Measurements from ENCODE around the gene ZG16.
"Not testable (repeated sequence)": the region's sequence is repeated elsewhere in the genome, so short reads cannot be mapped to it uniquely, and the experiment has no call there.

Gene ZG16

DNA sequence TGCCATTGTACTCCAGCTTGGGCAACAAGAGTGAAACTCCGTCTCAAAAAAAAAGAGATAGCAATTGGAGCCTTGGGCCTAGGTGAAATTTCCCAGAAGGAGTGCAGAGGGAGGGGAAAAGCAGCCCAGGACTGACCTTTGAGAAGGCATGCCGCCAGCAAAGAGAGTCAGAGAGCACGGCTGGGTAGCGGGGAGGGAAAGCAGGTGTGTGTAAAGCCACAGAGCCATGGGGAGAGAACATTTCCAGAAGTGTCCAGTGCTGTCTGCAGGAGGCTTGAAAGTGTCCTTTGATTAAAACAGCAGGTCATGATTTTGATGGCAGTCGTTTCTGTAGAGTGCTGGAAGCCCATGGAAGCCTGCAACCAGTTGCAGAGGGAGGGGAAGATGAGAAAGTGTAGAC lies 40.3 kb upstream of the ZG16 start:
- no peak overlapping the region for H3K4me3 ChIP-seq (ENCODE audit: insufficient read length, low read depth)
- no peak overlapping the region for H3K9ac ChIP-seq (ENCODE audit: insufficient read length, low read depth)
- H3K9me3 ChIP-seq (ENCODE audit: insufficient read depth, low read length) = no peaks in the 10 kb centered on the region
- no peak for DNase-seq (ENCODE audit: low read depth, low spot score)
- peaks cover 3% of the 10 kb centered on the region for H3K4me1 ChIP-seq (ENCODE audit: insufficient read depth, insufficient read length)
- no peaks in the 10 kb centered on the region for H3K27me3 ChIP-seq (ENCODE audit: insufficient read depth, insufficient read length)
- H3K36me3 ChIP-seq (ENCODE audit: insufficient read depth, insufficient read length, low read length) = peaks cover 41% of the 10 kb centered on the region
- TF ChIP-seq SUZ12 (IDR thresholded peaks at IDR 0.05; ENCODE audit: extremely low read depth, insufficient read depth, insufficient read length) (no peak), YY1 (IDR thresholded peaks at IDR 0.05; ENCODE audit: insufficient read depth, insufficient read length) (no peak), ZNF274 (IDR thresholded peaks at IDR 0.05; ENCODE audit: low read depth, low read length) (no peak)

DNA sequence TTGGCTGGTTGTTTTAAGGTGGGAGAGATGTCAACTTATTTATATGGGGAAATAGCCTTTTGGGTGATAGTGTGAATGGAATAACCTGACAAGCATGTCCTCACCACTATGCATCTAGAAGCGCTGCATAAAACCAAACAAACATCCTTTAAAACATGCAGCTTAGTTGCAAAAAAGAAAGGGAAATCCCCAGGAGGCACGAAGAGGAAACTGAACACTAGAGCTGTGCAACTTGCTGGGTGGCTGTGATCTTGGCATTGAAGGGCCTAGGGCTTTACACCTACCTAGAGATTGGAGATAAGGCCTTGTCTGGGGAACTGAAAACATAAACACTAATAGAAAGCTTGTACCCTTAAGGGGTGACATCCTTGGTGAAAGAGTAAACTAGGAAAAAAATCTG lies 39.5 kb upstream of the ZG16 start:
- DNase-seq (ENCODE audit: low read depth, low spot score) = no peak
- Histone ChIP-seq H3K36me3 (ENCODE audit: insufficient read depth, insufficient read length, low read length) (peaks cover 35% of the 10 kb centered on the region), H3K4me1 (ENCODE audit: insufficient read depth, insufficient read length) (peaks cover 3% of the 10 kb centered on the region), H3K9me3 (ENCODE audit: insufficient read depth, low read length) (no peaks in the 10 kb centered on the region), H3K4me3 (ENCODE audit: insufficient read length, low read depth) (no peak overlapping the region), H3K27me3 (ENCODE audit: insufficient read depth, insufficient read length) (no peaks in the 10 kb centered on the region), H3K9ac (ENCODE audit: insufficient read length, low read depth) (no peak overlapping the region)
- TF ChIP-seq ZNF274 (IDR thresholded peaks at IDR 0.05; ENCODE audit: low read depth, low read length) = no peak
- no peak for TF ChIP-seq YY1 (IDR thresholded peaks at IDR 0.05; ENCODE audit: insufficient read depth, insufficient read length)
- TF ChIP-seq SUZ12 (IDR thresholded peaks at IDR 0.05; ENCODE audit: extremely low read depth, insufficient read depth, insufficient read length) = no peak

GRCh38 chr16:29739927-29740629 lies 38.0 kb upstream of the ZG16 start:
- H3K4me3 ChIP-seq (ENCODE audit: insufficient read length, low read depth); H3K9me3 ChIP-seq (ENCODE audit: insufficient read depth, low read length); H3K9ac ChIP-seq (ENCODE audit: insufficient read length, low read depth); H3K27me3 ChIP-seq (ENCODE audit: insufficient read depth, insufficient read length); DNase-seq (ENCODE audit: low read depth, low spot score); H3K4me1 ChIP-seq (ENCODE audit: insufficient read depth, insufficient read length): not testable (repeated sequence)
- peaks cover 25% of the 10 kb centered on the region for H3K36me3 ChIP-seq (ENCODE audit: insufficient read depth, insufficient read length, low read length)

DNA sequence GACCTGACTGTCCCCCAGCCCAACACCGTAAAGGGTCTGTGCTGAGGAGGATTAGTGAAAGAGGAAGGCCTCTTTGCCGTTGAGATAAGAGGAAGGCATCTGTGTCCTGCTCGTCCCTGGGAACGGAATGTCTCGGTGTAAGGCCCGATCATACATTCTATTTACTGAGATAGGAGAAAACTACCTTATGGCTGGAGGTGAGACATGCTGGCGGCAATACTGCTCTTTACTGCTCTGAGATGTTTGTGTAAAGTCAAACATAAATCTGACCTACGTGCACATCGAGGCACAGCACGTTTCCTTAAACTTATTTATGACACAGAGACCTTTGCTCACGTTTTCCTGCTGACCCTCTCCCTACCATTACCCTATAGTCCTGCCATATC lies 37.4 kb upstream of the ZG16 start:
- not testable (repeated sequence) for DNase-seq (ENCODE audit: low read depth, low spot score); H3K9ac ChIP-seq (ENCODE audit: insufficient read length, low read depth); H3K4me3 ChIP-seq (ENCODE audit: insufficient read length, low read depth); H3K27me3 ChIP-seq (ENCODE audit: insufficient read depth, insufficient read length); H3K9me3 ChIP-seq (ENCODE audit: insufficient read depth, low read length)
- Histone ChIP-seq H3K4me1 (ENCODE audit: insufficient read depth, insufficient read length) (peaks cover 11% of the 10 kb centered on the region), H3K36me3 (ENCODE audit: insufficient read depth, insufficient read length, low read length) (peaks cover 24% of the 10 kb centered on the region)

DNA sequence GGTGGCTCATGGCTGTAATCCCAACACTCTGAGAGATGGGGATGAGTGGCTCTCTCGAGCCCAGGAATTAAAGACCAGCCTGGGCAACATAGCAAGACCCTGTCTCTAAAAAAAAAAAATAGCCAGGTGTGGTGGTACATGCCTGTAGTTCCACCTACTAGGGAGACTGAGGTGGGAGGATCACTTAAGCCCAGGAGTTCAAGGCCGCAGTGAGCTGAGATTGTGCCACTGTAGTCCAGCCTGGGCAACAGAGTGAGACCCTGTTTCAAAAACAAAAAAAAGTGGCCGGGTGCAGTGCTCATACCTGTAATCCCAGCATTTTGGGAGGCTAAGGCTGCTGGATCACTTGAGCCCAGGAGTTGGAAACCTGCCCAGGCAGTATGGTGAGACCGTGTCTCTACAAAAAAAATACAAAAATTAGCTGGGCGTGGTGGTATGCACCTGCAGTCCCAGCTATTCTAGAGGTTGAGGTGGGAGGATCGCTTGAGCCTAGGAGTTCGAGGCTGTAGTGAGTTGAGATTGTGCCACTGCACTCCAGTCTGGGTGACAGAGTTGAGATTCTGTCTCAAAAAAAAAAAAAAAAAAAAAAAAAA lies 35.3 kb upstream of the ZG16 start:
- H3K9me3 ChIP-seq (ENCODE audit: insufficient read depth, low read length) = peaks cover 14% of the 10 kb centered on the region; the same call in 1 of the 2 replicates
- no peak for DNase-seq (ENCODE audit: low read depth, low spot score)
- H3K27me3 ChIP-seq (ENCODE audit: insufficient read depth, insufficient read length) = no peaks in the 10 kb centered on the region
- no peak overlapping the region for H3K4me3 ChIP-seq (ENCODE audit: insufficient read length, low read depth)
- H3K36me3 ChIP-seq (ENCODE audit: insufficient read depth, insufficient read length, low read length) = peaks cover 9% of the 10 kb centered on the region
- H3K9ac ChIP-seq (ENCODE audit: insufficient read length, low read depth) = no peak overlapping the region
- peaks cover 10% of the 10 kb centered on the region for H3K4me1 ChIP-seq (ENCODE audit: insufficient read depth, insufficient read length)
- TF ChIP-seq SUZ12 (IDR thresholded peaks at IDR 0.05; ENCODE audit: extremely low read depth, insufficient read depth, insufficient read length) (no peak), YY1 (IDR thresholded peaks at IDR 0.05; ENCODE audit: insufficient read depth, insufficient read length) (no peak), ZNF274 (IDR thresholded peaks at IDR 0.05; ENCODE audit: low read depth, low read length) (no peak)

DNA sequence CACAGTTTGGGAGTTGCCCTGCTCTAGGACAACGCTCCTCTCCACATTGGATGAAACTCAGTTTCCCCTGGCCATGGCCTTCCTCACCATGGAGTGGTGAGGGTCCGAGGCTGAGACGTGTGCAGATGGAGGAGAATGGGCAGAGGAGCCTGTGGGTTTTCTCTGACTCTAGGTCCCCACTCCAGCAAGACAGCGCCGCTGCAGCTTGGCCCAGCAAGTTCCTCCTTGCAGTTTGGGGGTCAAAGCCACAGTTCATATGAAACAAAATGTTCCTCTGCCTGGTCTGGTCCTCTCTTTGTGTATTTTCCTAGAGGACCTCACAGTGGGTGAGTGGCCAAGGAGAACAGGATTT lies 34.6 kb upstream of the ZG16 start:
- no peak for DNase-seq (ENCODE audit: low read depth, low spot score)
- Histone ChIP-seq H3K4me1 (ENCODE audit: insufficient read depth, insufficient read length) (peaks cover 10% of the 10 kb centered on the region), H3K36me3 (ENCODE audit: insufficient read depth, insufficient read length, low read length) (peaks cover 8% of the 10 kb centered on the region), H3K9ac (ENCODE audit: insufficient read length, low read depth) (no peak overlapping the region), H3K9me3 (ENCODE audit: insufficient read depth, low read length) (peaks cover 20% of the 10 kb centered on the region; the same call in 1 of the 2 replicates), H3K27me3 (ENCODE audit: insufficient read depth, insufficient read length) (no peaks in the 10 kb centered on the region), H3K4me3 (ENCODE audit: insufficient read length, low read depth) (no peak overlapping the region)
- no peak for TF ChIP-seq SUZ12 (IDR thresholded peaks at IDR 0.05; ENCODE audit: extremely low read depth, insufficient read depth, insufficient read length)
- no peak for TF ChIP-seq YY1 (IDR thresholded peaks at IDR 0.05; ENCODE audit: insufficient read depth, insufficient read length)
- TF ChIP-seq ZNF274 (IDR thresholded peaks at IDR 0.05; ENCODE audit: low read depth, low read length) = no peak

- DNase-seq (ENCODE audit: low read depth, low spot score) = no peak
- Histone ChIP-seq H3K4me1 (ENCODE audit: insufficient read depth, insufficient read length) (peaks cover 10% of the 10 kb centered on the region), H3K27me3 (ENCODE audit: insufficient read depth, insufficient read length) (no peaks in the 10 kb centered on the region), H3K9ac (ENCODE audit: insufficient read length, low read depth) (peak overlapping the region; percentile 26), H3K36me3 (ENCODE audit: insufficient read depth, insufficient read length, low read length) (peaks cover 8% of the 10 kb centered on the region), H3K9me3 (ENCODE audit: insufficient read depth, low read length) (peaks cover 26% of the 10 kb centered on the region; the same call in 1 of the 2 replicates), H3K4me3 (ENCODE audit: insufficient read length, low read depth) (no peak overlapping the region)
- no peak for TF ChIP-seq ZNF274 (IDR thresholded peaks at IDR 0.05; ENCODE audit: low read depth, low read length)
- no peak for TF ChIP-seq YY1 (IDR thresholded peaks at IDR 0.05; ENCODE audit: insufficient read depth, insufficient read length)
- TF ChIP-seq SUZ12 (IDR thresholded peaks at IDR 0.05; ENCODE audit: extremely low read depth, insufficient read depth, insufficient read length) = no peak
Measured at GRCh38 chr16:29743827-29744531, 34.1 kb upstream of the ZG16 start.

Data from NT2/D1 (cell line).